Measurements from ENCODE around the gene TPRN.

- TF ChIP-seq CTCF (IDR thresholded peaks at IDR 0.05): no peak
- TF ChIP-seq EP300 (IDR thresholded peaks at IDR 0.05; ENCODE audit: low read depth): no peak
- no peak for TF ChIP-seq POLR2A (IDR thresholded peaks at IDR 0.05)
- no peak for TF ChIP-seq POLR2AphosphoS5 (IDR thresholded peaks at IDR 0.05)
Observed at GRCh38 chr9:137228506-137228967, 28.0 kb upstream of the TPRN start.

Data from transverse colon (tissue), 4 donors.